ENCODE measurements around the gene CLDND1. TPM values are rescaled to one million over a fixed set of nuclear protein-coding genes. Genes with fewer than 3 reads are reported as not detected.

The CLDND1 gene
- total and polyA plus RNA-seq, 2 of the 4 experiments (the other 2 are of a cell fraction), result 75.8 to 78.3 TPM

DNA sequence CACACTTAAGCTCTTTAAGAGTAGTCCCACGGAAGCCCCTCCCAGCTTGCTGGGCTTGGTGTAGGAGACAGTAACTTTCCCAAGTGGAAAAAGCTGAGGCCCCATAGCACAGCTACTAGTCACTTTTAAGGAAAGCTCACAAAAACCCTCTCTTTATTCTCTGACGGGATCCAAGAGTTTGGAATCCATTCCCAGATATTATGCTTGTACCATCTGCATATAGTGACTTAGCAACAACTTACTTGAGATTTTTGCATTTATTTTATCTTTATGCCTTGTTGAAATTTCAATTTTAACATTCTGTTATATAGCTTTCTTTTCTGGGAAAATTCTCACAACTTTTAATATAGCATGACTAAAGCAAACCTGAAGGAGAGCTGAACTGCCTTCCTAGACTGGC, 28.5 kb upstream of the CLDND1 start:
- no peak overlapping the region for H4K91ac ChIP-seq (ENCODE audit: insufficient read depth, low read depth, low read length)
- H2BK120ac ChIP-seq (ENCODE audit: low read depth, low read length), result no peak overlapping the region
- no TSS peak for BruUV-seq (replicated peaks)
- H2AK9ac ChIP-seq (replicated peaks; ENCODE audit: low read depth, low read length, poor library complexity), result no peak overlapping the region
- H2BK20ac ChIP-seq (ENCODE audit: low read depth, low read length), result no peak overlapping the region
- H3K9me3 ChIP-seq (ENCODE audit: control insufficient read depth, insufficient read depth, low read length), result no peaks in the 10 kb centered on the region
- H3K27ac ChIP-seq (ENCODE audit: insufficient read depth, low read length), result no peak overlapping the region
- dilution Hi-C loops (cut with HindIII; ENCODE audit: low sequenced_read_pairs, unreplicated experiment) (no loop called here), intact Hi-C loops (cut with micrococcal nuclease) (no loop called here), in situ Hi-C loops (cut with MboI; ENCODE audit: low sequenced_read_pairs) (loop anchor here (25.0 kb wide), 1 partner anchor 214 kb away; no protein-coding TSS in a partner anchor)
- WGBS, 2 experiments (ENCODE audit: extremely low coverage in 2 of 2, insufficient read length in 1 of 2), result no CpG with 5 or more reads among the region's 2 CpGs
- H3K56ac ChIP-seq (ENCODE audit: extremely low read depth, insufficient read depth, low read length), result no peak overlapping the region
- H3K4me2 ChIP-seq (ENCODE audit: low read depth, low read length), result no peak overlapping the region
- H2BK15ac ChIP-seq (ENCODE audit: low read depth, low read length), result no peak overlapping the region
- H3K36me3 ChIP-seq (ENCODE audit: control insufficient read depth, insufficient read depth, low read length), result no peaks in the 10 kb centered on the region
- ChIA-PET POLR2A (ENCODE audit: unreplicated experiment) (no interaction called here), CTCF (no interaction called here)
- H3K4me3 ChIP-seq (ENCODE audit: insufficient read depth, low read depth, low read length), result no peak overlapping the region
- no peak for ATAC-seq (ENCODE audit: low read depth)
- no peak overlapping the region for H2AFZ ChIP-seq (replicated peaks; ENCODE audit: low read length, poor library complexity)
- H2AK5ac ChIP-seq (ENCODE audit: low read depth, low read length), result no peak overlapping the region
- no peak overlapping the region for H4K8ac ChIP-seq (ENCODE audit: low read depth in 2 of 2, low read length in 2 of 2)
- no peak overlapping the region for H3K4ac ChIP-seq (ENCODE audit: low read depth, low read length)
- no peak overlapping the region for H2BK5ac ChIP-seq (ENCODE audit: low read depth, low read length, poor library complexity, severe bottlenecking)
- no peak overlapping the region for H4K5ac ChIP-seq (ENCODE audit: low read depth, low read length)
- H4K20me1 ChIP-seq (ENCODE audit: insufficient read depth, low read length), result no peaks in the 10 kb centered on the region
- H3K9ac ChIP-seq (ENCODE audit: low read depth, low read length), result no peak overlapping the region
- no peak overlapping the region for H3K23ac ChIP-seq (ENCODE audit: low read depth, low read length)
- DNase-seq, result no peak
- H3K14ac ChIP-seq (replicated peaks; ENCODE audit: low read depth, low read length), result no peak overlapping the region
- no peak for TF ChIP-seq MAFK (IDR thresholded peaks at IDR 0.05; ENCODE audit: low read depth, low read length)
- TF ChIP-seq SMC3 (IDR thresholded peaks at IDR 0.05; ENCODE audit: low read depth, low read length), result no peak
- no peak for TF ChIP-seq RFX5 (IDR thresholded peaks at IDR 0.05; ENCODE audit: low read depth, low read length)
- no peak for TF ChIP-seq RAD21 (IDR thresholded peaks at IDR 0.05; ENCODE audit: low read length)
- TF ChIP-seq POLR2A (IDR thresholded peaks at IDR 0.05; ENCODE audit: low read depth, low read length), result no peak
- TF ChIP-seq, protein P1, sequence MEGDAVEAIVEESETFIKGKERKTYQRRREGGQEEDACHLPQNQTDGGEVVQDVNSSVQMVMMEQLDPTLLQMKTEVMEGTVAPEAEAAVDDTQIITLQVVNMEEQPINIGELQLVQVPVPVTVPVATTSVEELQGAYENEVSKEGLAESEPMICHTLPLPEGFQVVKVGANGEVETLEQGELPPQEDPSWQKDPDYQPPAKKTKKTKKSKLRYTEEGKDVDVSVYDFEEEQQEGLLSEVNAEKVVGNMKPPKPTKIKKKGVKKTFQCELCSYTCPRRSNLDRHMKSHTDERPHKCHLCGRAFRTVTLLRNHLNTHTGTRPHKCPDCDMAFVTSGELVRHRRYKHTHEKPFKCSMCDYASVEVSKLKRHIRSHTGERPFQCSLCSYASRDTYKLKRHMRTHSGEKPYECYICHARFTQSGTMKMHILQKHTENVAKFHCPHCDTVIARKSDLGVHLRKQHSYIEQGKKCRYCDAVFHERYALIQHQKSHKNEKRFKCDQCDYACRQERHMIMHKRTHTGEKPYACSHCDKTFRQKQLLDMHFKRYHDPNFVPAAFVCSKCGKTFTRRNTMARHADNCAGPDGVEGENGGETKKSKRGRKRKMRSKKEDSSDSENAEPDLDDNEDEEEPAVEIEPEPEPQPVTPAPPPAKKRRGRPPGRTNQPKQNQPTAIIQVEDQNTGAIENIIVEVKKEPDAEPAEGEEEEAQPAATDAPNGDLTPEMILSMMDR (conservative IDR thresholded peaks at IDR 0.05; ENCODE audit: low read depth, low read length), result no peak
- no peaks in the 10 kb centered on the region for H3K4me1 ChIP-seq (ENCODE audit: control insufficient read depth, insufficient read depth, low read length)
- H3K27me3 ChIP-seq (ENCODE audit: control insufficient read depth, insufficient read depth, low read length), result peaks cover 17% of the 10 kb centered on the region
- H3K18ac ChIP-seq (ENCODE audit: low read depth, low read length), result no peak overlapping the region
- H3K79me1 ChIP-seq (ENCODE audit: low read depth in 1 of 2, low read length in 2 of 2), result no peaks in the 10 kb centered on the region
- no peaks in the 10 kb centered on the region for H3K9me1 ChIP-seq (ENCODE audit: insufficient read depth, low read length)

Data from IMR-90 (cell line).